Activated effector memory CD4-positive, alpha-beta T cell treated with anti-CD3 and anti-CD28 coated beads, Interleukin-2, amount 50 U/mL, for 16 hours (primary cell): ENCODE measurements around the gene DSCAML1.
A peak's percentile ranks its signal among the peaks of the same experiment; 100 is the strongest.
"Not testable (repeated sequence)": the region's sequence is repeated elsewhere in the genome, so short reads cannot be mapped to it uniquely, and the experiment has no call there.

Source experiments
- DNase-seq: peaks from one replicate; pipeline ENCODE4 v3.0.0-alpha.2; 2020

Gene DSCAML1

GRCh38 chr11:117459123-117459978 is 337.7 kb downstream of the DSCAML1 start:
- DNase-seq = no peak

- DNase-seq = peak; percentile 72
Observed at GRCh38 chr11:117458275-117459122, 338.5 kb downstream of the DSCAML1 start.

- DNase-seq = no peak
Observed at GRCh38 chr11:117457835-117458234, 339.2 kb downstream of the DSCAML1 start.

GRCh38 chr11:117457031-117457785 is 339.8 kb downstream of the DSCAML1 start:
- no peak for DNase-seq

- DNase-seq = not testable (repeated sequence)
Observed at GRCh38 chr11:117456721-117457029, 340.3 kb downstream of the DSCAML1 start.

- DNase-seq = peak; percentile 71
Observed at GRCh38 chr11:117456027-117456720, 340.8 kb downstream of the DSCAML1 start.

- no peak for DNase-seq
Observed at GRCh38 chr11:117454564-117454917, 342.5 kb downstream of the DSCAML1 start.

GRCh38 chr11:117453886-117454563 is 343.0 kb downstream of the DSCAML1 start:
- no peak for DNase-seq

GRCh38 chr11:117449111-117449693 is 347.8 kb downstream of the DSCAML1 start:
- DNase-seq = no peak

GRCh38 chr11:117444711-117445658 is 352.0 kb downstream of the DSCAML1 start:
- no peak for DNase-seq

GRCh38 chr11:117444256-117444655 is 352.8 kb downstream of the DSCAML1 start:
- DNase-seq = no peak

- no peak for DNase-seq
Observed at GRCh38 chr11:117443266-117444186, 353.5 kb downstream of the DSCAML1 start.

- no peak for DNase-seq
Observed at GRCh38 chr11:117442869-117443239, 354.2 kb downstream of the DSCAML1 start.

GRCh38 chr11:117442049-117442868 is 354.8 kb downstream of the DSCAML1 start:
- DNase-seq = no peak

GRCh38 chr11:117441146-117441975 is 355.7 kb downstream of the DSCAML1 start:
- no peak for DNase-seq

- DNase-seq = no peak
Observed at GRCh38 chr11:117440258-117440657, 356.8 kb downstream of the DSCAML1 start.

- DNase-seq = no peak
Observed at GRCh38 chr11:117439256-117439655, 357.8 kb downstream of the DSCAML1 start.
